GM12801 (cell line): ENCODE results near the gene RUVBL2.

Experiments
- TF ChIP-seq, protein P1 (sequence below): IDR thresholded peaks from one replicate; pipeline ENCODE4 v1.5.1; 2011; ENCODE audit warnings: control low read depth; ENCODE audit not compliant: insufficient read length; ENCODE audit errors: extremely low read depth

RUVBL2 gene

DNA sequence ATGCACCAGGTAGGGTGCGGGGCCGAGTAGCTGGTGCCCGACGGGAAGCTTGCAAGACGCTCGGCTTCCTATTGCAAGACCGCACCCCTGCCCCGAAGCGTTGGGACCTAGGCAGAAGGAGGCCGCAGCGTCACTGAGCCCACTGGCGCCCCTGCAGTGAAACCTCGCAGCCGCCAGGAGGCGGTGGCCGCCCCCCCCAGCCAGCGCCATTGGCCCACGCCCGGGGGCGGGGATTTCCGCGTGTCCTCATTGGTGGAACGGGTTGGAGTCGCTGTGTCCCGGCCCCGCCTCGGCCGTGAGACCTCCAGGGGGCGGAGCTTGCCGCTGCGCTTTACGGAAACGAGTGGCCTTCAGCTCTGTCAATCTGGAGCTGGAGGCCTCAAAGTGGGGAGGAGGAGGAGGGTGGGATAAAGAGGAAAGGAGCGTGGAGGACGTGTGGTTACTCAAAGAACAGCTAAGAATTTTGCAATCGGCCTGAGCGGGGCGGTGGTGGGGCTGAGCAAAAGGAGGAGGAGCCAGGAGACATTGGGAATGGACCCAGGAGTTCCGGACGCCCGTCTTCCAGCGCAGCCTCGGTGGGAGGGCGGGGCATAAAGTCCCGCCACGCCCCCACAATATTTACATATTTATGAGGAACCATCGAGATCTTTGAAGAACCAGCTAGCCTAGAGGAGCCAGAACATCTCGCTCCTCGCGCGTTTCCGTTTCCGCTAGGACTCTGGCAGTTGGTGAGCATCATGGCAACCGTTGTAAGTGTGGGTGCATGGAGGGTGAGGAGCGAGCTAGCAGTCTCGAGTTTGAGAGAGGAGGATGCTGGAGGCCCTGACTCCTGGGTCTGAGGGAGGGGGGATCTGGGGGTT, at the start of gene RUVBL2, which contains the start of gene GYS1:
TSS of gene RUVBL2 (plus strand) at position 713 of the 860 bp plus-strand sequence. CDS start at position 738, 25 bp downstream.
TSS of gene GYS1 (minus strand) at position 135 of the 860 bp plus-strand sequence. CDS start 197 bp downstream, outside the sequence.
- TF ChIP-seq, protein P1, sequence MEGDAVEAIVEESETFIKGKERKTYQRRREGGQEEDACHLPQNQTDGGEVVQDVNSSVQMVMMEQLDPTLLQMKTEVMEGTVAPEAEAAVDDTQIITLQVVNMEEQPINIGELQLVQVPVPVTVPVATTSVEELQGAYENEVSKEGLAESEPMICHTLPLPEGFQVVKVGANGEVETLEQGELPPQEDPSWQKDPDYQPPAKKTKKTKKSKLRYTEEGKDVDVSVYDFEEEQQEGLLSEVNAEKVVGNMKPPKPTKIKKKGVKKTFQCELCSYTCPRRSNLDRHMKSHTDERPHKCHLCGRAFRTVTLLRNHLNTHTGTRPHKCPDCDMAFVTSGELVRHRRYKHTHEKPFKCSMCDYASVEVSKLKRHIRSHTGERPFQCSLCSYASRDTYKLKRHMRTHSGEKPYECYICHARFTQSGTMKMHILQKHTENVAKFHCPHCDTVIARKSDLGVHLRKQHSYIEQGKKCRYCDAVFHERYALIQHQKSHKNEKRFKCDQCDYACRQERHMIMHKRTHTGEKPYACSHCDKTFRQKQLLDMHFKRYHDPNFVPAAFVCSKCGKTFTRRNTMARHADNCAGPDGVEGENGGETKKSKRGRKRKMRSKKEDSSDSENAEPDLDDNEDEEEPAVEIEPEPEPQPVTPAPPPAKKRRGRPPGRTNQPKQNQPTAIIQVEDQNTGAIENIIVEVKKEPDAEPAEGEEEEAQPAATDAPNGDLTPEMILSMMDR: no peak

DNA sequence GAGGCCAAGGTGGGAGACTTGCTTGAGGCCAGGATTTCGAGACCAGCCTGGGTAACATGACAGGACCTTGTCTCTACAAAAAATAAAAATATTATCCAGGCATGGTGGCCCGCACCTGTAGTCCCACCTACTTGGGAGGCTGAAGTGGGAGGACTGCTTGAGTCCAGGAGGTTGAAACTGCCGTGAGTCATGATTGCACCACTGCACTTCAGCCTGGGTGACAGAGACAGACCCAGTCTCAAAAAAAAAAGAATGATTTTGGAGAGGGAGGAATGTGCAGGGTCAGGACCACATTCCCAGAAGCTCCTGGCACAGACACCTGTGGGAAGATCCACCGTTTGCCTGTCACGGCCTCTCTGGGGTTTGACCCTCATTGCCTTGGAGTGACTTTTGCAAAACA, 48.3 kb upstream of the RUVBL2 start:
- TF ChIP-seq, protein P1: no peak

DNA sequence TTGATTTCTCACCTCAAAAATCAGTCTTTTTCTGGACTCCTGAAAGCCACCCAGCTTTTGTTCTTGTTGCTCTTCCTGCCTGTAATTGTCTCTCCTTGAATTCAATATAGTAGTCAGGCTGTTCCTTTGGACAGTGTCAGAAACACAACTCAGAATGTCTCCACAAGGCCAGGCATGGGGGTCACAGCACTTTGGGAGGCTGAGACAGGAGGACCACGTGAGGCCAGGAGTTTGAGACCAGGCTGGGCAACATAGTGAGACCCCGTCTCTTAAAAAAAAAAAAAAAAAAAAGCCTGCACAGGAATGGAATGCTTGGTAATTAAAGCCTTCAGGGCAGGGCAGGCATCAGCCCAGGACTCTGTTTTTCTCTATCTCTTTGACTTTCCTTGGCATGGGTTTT, 47.9 kb upstream of the RUVBL2 start:
- TF ChIP-seq, protein P1: no peak

DNA sequence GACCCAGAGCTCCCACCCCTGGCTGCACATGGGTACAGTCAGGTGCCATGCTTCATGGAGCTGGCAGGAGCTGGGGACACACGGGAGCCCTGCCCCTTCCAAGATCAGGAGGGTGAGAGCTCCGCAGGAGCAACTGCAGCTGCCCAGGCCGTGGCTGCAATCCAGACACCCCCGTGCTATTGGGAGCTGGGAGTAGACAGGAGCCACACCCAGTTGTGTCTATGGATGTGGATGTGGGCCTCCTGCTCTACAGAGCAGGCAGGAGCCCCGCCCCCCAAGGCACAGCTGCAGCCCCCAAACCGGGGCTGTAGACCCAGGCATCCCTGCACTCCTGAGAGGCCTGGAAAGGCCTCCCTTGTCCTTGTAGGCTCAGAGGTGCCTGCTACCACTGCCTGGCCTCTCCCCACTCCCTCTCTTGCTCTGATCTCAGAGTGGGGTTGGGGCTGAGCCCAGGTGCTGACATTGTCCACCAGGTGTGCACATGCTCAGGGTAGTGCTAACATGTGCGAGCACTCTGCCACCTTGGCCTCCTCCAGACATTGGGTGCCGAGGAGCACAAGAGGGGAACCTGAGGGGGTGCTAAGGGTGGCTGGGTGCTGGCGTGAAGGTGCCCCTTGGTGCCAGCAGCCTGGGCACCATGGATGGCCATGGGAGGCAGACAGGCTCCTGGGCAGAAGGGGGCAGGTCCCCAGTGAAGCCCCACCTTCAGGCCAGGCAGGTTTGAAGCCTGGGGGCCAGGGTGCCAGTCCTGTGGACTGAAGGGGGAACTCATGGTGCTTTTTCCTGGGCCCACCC, 47.0 kb upstream of the RUVBL2 start:
- TF ChIP-seq, protein P1: no peak

DNA sequence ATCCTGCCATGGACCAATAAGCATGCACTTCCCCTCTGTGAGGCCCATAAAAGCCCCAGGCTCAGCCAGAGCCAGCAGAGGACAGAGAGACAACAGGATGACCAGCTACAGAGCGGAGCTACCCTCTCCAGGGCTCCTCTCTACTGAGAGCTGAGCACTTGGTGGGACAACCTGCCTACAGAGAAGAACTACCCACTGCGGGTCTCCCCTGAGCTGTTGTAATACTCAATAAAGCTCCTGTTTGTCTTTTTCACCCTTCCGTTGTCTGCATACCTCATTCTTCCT, 46.5 kb upstream of the RUVBL2 start:
- TF ChIP-seq, protein P1: no peak

DNA sequence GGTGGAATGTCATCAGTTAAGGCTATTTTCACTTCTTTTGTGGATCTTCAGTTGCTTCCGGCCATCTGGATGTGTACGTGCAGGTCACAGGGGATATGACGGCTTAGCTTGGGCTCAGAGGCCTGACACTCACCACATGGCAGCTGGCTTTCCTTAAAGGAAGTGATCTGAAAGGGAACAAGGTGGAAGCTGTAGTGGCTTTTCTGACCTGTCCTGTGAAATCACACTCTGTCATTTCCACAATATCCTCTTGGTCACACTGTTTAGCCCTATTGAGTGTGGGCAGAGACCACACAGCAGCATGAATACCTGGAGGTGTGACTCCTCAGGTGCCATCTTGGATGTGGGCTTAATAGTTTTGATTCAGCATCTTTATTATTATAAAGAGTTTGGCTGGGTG, 43.5 kb upstream of the RUVBL2 start:
- TF ChIP-seq, protein P1: no peak

DNA sequence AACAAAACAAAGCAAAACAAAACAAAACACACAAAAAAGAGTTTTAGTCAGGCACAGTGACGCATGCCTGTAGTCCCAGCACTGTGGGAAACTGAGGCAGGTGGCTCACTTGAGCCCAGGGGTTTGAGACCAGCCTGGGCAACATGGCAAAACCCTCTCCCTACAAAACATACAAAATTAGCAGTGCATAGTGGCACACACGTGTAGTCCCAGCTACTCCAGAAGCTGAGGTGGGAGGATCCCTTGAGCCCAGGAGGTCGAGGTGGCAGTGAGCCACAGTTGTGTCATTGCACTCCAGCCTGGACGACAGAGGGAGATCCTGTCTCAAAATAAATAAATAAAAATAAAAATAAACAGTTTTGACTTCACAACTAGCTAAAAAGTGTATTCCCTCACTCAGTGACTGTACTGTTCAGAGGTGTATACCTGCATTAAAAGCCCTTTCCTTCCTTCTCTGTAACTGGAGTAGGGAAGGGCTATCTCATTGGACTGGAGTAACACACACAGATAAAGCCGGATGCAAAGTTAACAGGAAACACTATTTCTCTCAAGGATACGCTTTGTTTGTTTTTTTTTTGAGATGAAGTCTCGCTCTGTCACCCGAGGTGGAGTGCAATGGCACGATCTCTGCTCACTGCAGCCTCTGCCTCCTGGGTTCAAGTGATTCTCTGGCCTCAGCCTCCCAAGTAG, 42.7 kb upstream of the RUVBL2 start:
- TF ChIP-seq, protein P1: no peak
